GM18526 (cell line): Measurements from ENCODE around the gene ECE1.

Experiments used
- POLR2A ChIP-seq: IDR thresholded peaks from 3 replicates; pipeline ENCODE4 v1.6.1; 2011; ENCODE audit not compliant: insufficient read length; ENCODE audit errors: extremely low read depth

ECE1 gene

GRCh38 chr1:21245688-21246229, 44.5 kb downstream of the ECE1 start:
- no peak for TF ChIP-seq POLR2A

GRCh38 chr1:21244986-21245687, 45.1 kb downstream of the ECE1 start:
- no peak for TF ChIP-seq POLR2A

GRCh38 chr1:21244154-21244553, 46.1 kb downstream of the ECE1 start:
- no peak for TF ChIP-seq POLR2A

- no peak for TF ChIP-seq POLR2A
Measured at GRCh38 chr1:21242846-21243245, 47.4 kb downstream of the ECE1 start.

- no peak for TF ChIP-seq POLR2A
Measured at GRCh38 chr1:21241771-21242581, 48.3 kb downstream of the ECE1 start.

- TF ChIP-seq POLR2A = no peak
Measured at GRCh38 chr1:21240706-21241105, 49.6 kb downstream of the ECE1 start.

- no peak for TF ChIP-seq POLR2A
Measured at GRCh38 chr1:21239221-21239620, 51.0 kb downstream of the ECE1 start.

GRCh38 chr1:21238141-21238800, 52.0 kb downstream of the ECE1 start:
- no peak for TF ChIP-seq POLR2A

GRCh38 chr1:21237446-21238088, 52.7 kb downstream of the ECE1 start:
- TF ChIP-seq POLR2A = no peak

- TF ChIP-seq POLR2A = no peak
Measured at GRCh38 chr1:21236178-21236577, 54.1 kb downstream of the ECE1 start.

GRCh38 chr1:21234779-21235178, 55.5 kb downstream of the ECE1 start:
- no peak for TF ChIP-seq POLR2A

GRCh38 chr1:21233490-21233889, 56.8 kb downstream of the ECE1 start:
- no peak for TF ChIP-seq POLR2A

GRCh38 chr1:21232044-21232443, 58.2 kb downstream of the ECE1 start:
- no peak for TF ChIP-seq POLR2A

- TF ChIP-seq POLR2A = no peak
Measured at GRCh38 chr1:21229246-21230000, 60.8 kb downstream of the ECE1 start.

- TF ChIP-seq POLR2A = no peak
Measured at GRCh38 chr1:21225065-21225464, 65.2 kb downstream of the ECE1 start.

- TF ChIP-seq POLR2A = no peak
Measured at GRCh38 chr1:21220815-21221214, 69.4 kb downstream of the ECE1 start.
